ENCODE measurements around the gene OR1A1.
"Not testable (repeated sequence)": the region's sequence is repeated elsewhere in the genome, so short reads cannot be mapped to it uniquely, and the experiment has no call there.

The OR1A1 gene, protein sequence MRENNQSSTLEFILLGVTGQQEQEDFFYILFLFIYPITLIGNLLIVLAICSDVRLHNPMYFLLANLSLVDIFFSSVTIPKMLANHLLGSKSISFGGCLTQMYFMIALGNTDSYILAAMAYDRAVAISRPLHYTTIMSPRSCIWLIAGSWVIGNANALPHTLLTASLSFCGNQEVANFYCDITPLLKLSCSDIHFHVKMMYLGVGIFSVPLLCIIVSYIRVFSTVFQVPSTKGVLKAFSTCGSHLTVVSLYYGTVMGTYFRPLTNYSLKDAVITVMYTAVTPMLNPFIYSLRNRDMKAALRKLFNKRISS

DNA sequence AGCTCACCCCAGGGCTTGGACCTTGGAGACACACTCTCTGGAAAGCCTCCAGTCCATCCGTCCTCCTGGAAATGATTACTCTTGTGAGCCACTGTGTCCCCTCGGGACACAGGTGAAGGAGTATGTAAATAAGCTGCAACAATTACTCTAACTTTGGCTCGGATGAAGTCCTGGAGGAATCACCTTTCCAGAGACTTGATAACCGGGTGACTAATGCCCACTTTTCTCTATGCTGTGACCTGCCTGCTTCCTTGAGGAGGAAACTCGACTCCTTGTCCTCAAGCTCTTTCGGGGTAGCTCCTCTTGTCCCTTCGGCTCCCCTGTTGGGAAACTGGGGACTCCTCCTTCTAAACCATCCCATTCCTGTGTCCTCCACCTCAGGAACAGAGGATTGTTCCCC, at the start of gene OR1A1:
Gene OR1A1 (plus strand): TSS at position 301 of the 400 bp plus-strand sequence. CDS start 7,954 bp downstream, outside the sequence.
- DNase-seq = no peak

DNA sequence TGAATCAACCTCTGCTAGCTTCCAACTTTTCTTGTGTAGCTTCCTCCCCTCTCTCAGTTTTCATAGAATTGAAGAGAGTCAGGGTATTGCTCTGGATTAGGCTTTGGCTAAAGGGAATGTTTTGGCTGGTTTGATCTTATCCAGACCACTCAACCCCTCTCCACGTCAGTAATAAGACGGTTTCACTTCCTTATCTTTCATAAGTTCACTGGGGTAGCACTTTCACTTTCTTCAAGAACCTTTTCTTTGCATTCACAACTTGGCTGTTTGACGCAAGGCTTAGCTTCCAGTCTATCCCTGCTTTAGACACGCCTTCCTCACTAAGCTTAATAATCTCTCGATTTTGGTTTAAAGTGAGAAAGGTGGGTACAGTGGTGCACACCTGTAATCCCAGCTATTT, 39.9 kb upstream of the OR1A1 start:
- DNase-seq = no peak

DNA sequence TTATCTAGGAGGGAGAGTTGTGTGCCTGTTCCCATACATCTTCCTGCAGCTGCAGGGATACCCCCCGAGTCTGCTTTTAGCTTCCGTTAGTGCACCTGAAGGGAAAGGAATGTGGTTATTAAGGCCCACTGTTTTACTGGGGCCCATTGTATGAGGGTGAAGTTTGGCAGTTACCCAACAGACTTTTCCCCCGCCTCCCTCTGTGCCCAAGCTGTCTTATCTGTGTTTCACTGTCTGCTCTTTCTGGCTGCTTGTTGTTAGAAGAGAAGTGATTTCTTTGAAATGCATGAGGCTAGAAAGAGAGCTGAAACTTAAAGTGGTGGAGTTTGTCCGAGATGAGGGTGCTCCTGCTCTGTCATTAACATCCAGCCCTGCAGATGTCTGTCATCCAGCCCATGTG, 17.5 kb upstream of the OR1A1 start:
- DNase-seq = no peak

DNA sequence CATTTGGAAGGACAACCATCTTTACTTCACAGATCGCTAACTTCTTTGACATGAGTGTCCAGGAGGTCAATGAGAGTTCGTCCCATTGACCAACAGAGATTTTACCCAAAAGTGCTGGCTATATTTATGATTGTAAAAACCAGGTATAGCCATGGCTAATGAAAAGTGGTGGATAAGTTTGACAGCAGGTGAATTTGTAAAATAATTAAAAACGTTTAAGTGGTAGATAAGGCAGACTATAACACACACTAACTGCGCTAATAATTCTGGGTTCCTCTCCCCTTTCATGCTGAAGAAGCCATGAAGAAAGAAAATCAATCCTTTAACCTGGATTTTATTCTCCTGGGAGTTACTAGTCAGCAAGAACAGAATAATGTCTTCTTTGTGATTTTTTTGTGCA, 10.2 kb upstream of the OR1A1 start, which contains the start of gene OR1A2:
Gene OR1A2 (plus strand): TSS at position 301 of the 400 bp plus-strand sequence. CDS start 0 bp downstream, at position 301.
- DNase-seq = no peak

DNA sequence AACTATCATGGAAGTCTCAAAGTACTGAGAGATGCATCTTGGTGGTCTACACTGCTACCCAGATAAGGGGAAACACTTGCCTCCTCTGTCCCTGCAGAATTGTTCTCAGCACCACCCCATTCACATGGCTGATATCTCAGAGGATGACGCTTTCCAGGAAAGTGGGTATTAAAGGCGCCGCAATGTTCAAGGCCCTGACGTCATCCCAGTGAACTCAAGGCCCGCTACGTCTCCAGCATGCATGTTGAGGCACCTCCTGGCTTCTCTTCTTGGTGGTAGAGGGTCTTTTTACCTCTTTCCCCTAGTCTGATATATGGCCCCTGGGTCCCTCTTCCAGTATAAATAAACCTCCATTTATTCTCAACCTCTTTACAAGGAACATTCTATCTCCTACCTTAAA, 1.0 kb downstream of the OR1A1 start:
- no peak for DNase-seq

DNA sequence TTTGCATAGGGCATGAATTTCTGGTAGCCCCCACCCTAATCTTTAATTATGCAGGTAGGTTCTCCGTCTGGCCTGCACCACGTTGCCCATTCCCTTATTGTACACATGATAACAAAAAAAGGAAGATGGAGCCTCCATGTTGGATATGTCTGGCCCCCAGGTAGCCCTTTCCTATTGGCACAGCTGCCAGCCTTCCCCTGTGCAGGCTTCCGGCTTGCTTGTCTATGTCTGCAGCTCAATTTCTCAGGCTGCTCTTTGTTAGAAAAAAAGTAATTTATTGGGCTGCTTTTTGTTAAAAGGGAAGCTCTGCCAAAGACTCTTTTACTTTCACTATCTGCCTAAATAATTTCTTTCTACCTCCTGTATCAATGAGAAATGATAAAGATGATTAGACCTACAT, 5.5 kb downstream of the OR1A1 start:
- no peak for DNase-seq

DNA sequence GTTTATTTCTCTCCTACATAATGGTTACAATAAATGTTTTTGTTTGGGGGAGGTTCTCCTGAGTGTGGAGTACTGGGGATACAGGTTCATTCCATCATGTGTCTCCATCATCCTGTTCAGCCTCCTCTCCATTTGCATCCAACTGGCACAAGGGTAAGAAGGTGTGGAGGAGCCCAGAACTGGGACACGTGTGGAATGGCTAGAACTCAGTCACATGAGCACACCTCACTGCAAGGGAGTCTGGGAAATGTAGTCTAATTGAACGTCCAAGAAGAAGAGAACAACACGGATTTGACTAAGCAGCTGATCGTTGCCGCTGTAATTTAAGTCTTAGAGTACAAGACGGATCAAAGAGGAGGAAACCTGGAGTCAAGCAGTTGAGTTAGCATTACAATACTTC, 6.1 kb downstream of the OR1A1 start:
- DNase-seq = no peak

DNA sequence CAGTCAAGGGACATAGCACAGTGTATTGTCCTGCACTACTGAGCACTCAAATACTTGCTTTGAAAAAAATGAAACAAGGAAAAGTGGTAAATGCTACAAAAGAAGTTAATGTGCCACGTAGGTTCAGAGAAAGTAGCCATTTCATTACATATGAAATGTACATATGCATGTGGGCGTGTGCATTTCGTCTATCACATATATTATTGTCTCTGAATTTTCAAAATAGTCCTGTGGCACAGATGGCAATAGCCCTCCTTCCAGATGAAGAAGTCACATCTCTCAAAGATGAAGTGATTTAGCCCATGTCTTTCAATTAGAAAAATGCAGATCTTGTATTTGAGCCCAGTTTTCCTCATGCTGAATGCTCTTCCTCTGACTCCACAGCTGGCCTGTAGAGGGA, 12.5 kb downstream of the OR1A1 start:
- not testable (repeated sequence) for DNase-seq

DNA sequence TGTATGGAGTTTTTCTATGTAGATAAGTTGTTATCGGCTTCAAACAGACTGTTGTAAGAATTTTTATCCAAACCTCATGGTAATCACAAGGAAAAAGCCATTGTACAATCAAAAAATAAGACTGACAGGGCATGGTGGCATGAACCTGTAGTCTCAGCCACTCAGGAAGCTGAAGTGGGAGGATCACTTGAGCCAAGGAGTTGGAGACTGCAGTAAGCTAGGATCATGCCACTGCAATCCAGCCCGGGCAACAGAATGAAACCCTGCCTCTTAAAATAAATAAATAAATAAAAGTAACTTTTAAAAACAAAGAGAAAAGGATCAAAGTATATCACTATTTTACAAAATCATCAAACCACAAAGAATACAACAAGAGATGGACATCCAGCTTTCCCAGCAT, 14.4 kb downstream of the OR1A1 start:
- no peak for DNase-seq

DNA sequence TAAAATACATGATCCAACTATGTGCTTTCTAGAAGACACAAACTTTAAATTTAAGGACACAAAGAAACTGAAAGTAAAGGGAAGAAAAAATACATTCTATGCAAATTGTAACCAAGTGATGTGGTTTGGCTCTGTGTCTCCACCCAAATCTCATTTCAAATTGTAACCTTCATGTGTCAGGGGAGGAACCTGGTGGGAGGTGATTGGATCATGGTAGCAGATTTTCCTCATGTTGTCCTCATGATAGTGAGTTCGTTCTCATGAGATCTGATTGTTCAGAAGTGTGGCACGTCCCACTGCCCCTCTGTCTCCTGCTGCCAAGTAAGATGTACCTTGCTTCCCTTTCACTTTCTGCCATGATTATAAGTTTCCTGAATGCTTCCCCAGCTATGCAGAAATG, 15.0 kb downstream of the OR1A1 start:
- DNase-seq = no peak

DNA sequence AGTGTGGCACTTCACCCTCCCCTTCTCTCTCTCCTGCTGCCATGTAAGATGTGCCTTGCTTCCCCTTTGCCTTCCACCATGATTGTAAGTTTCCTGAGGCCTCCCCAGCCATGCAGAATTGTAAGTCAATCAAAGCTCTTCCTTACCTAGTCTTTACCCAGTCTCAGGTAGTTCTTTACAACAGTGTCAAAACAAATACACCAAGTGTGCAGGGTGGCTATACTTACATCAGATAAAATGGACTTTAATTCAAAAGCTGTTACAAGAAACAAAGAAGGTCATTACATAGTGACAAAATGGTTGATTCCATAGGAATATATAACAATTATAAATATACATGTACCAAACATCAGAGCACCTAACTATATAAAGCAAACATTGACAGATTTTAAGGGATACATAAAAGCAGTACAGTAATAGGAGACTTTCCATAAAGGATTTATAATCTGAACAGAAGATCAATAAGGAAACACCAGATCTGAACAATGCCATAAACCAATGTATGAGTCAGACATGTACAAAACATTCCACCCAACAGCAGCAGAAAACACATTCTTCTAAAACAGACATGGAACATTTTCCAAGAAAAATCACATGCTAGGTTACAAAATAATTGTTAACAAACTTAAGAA, 17.4 kb downstream of the OR1A1 start:
- not testable (repeated sequence) for DNase-seq

DNA sequence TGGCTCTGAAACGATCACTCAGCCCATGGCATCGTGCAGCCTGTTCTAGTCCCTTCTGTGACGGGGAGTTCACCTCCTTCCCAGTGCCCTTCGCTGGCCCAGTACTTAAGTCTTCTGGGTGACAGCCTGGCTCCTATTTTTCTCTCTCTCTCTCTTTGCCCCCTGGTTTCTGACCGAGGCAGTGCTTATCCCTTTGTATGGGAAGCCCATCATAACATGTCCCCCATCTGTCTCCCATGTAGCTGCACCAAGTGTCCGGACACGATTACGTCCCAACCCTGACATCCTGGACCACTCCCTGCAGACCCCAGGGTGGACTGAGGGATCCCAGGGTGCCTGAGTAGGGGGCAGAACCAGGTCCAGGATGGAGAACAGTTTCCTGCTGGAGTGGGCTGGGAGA, 24.8 kb downstream of the OR1A1 start:
- DNase-seq = not testable (repeated sequence)

DNA sequence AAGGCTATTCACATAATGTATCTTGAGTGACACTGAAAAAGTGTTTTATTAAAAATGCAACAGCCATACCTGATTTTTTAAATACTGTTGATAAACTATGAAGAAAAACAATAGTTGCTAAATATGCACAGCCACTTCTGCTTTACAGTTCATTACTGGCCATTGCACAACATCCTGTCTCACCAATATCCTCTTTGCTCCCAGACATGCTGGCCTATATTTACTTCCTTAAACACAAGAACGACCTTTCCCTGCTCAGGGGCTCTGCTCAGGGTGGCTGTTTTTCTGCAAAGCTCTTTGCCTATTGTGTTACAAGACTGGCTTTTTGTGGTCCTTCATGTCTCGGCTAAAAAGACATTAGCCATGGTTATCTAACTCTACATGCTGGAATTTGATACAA, 31.2 kb downstream of the OR1A1 start:
- not testable (repeated sequence) for DNase-seq

DNA sequence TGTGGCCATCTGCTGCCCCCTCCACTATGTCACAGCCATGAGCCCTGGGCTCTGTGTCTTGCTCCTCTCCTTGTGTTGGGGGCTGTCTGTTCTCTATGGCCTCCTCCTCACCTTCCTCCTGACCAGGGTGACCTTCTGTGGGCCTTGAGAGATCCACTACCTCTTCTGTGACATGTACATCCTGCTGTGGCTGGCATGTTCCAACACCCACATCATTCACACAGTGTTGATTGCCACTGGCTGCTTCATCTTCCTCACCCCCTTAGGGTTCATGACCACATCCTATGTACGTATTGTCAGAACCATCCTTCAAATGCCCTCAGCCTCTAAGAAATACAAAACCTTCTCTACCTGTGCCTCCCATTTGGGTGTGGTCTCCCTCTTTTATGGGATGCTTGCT, 33.6 kb downstream of the OR1A1 start:
- DNase-seq = not testable (repeated sequence)

DNA sequence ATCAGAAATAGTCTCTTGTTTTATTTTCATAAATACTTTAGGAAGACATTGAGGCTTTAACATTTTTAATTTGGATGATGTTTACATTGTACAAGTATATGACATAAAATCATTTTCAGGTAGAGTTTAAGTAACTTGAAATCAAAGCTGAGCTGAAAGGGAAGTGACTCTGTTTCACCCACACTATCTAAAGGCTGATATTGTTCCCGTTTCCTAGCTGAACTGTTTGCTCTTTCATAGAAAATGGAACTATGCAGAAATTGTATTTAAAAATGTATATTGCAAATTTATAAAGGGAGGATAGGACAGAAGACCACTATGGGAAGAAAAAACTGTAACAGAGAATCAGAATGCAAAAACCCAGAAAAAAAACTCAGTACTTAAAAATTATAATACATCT, 37.4 kb downstream of the OR1A1 start:
- DNase-seq = not testable (repeated sequence)

DNA sequence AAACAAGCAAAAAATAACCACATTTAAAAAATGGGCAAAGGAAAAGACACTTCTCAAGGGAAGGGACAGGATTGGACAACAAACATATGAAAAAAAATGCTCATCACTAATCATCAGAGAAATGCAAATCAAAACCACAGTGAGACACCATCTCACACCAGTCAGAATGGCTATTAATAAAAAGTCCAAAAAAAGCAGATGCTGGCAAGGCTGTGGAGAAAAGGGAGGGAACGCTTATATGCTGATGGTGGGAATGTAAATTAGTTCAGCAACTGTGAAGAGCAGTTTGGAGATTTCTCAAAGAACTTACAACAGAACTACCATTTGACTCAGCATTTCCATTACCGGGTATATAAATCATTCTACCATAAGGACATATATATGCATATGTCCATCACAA, 41.5 kb downstream of the OR1A1 start:
- not testable (repeated sequence) for DNase-seq

DNA sequence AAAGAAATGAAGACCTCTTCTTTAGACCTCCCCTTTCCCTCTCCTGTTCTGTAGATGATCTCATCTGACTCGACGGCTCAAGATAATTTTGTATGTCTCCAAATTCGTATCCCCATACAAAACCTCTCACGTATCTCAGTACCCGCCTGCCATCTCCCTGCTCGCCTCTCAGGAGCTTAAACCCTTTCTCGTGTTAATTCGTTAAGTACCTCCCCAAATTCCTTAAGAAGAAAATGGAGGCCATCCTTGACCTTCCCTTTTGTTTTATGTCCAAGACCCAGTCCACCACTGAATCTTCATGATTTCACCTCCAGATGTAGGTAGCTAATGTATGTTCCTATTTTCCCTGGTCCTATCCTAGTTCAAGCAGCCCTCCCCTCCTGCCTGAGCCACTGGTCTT, 49.1 kb downstream of the OR1A1 start:
- no peak for DNase-seq

DNA sequence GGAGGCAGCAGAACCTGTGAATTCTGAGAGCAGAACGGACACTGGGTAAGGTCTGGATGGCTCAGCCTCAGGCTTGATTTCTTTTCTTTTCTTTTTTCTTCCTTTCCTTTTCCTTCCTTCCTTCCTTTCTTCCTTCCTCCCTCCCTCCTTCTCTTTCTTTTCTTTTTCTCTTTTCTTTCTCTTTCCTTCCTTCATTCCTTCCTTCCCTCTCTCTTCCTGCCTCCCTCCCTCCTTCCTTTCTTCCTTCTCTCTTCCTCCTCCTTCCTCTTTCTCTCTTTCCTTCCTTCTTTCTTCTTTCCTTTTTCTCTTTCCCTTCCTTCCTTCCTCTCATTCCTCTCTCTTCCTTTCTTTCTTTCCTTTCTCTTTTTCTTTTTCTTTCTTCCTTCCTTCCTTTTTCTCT, 52.7 kb downstream of the OR1A1 start:
- no peak for DNase-seq

DNA sequence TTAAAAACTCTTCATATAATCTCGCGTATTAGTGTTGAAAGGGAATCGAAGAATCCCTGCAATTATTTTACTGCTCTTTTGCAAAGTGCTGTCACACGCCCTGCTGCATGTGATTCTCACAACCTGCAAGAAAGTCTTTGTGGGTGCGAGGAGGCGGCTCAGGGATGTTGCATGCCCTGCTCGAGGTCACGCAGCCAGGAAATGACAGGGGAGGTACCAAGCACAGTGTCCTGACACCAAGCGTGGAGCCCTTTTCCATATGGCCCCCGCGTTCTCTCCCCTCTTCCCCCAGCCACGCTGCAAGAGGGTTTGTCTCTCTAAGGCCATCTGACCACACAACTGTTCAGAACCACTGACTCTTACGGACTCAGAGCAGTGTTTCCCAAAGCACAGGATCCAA, 53.1 kb downstream of the OR1A1 start:
- DNase-seq = no peak

All from CD4-positive, alpha-beta T cell treated with Interleukin-17A for 4 hours (primary cell).